ENCODE results near the gene L3MBTL1. TPM values are rescaled to one million over a fixed set of nuclear protein-coding genes. Genes with fewer than 3 reads are reported as not detected.
A peak's percentile ranks its signal among the peaks of the same experiment; 100 is the strongest.

Gene L3MBTL1
- total and polyA plus RNA-seq, 2 donors (not counting 3 experiments of a cell fraction or from before 2014, with no cell fraction given) = 5.2 to 8.2 TPM

DNA sequence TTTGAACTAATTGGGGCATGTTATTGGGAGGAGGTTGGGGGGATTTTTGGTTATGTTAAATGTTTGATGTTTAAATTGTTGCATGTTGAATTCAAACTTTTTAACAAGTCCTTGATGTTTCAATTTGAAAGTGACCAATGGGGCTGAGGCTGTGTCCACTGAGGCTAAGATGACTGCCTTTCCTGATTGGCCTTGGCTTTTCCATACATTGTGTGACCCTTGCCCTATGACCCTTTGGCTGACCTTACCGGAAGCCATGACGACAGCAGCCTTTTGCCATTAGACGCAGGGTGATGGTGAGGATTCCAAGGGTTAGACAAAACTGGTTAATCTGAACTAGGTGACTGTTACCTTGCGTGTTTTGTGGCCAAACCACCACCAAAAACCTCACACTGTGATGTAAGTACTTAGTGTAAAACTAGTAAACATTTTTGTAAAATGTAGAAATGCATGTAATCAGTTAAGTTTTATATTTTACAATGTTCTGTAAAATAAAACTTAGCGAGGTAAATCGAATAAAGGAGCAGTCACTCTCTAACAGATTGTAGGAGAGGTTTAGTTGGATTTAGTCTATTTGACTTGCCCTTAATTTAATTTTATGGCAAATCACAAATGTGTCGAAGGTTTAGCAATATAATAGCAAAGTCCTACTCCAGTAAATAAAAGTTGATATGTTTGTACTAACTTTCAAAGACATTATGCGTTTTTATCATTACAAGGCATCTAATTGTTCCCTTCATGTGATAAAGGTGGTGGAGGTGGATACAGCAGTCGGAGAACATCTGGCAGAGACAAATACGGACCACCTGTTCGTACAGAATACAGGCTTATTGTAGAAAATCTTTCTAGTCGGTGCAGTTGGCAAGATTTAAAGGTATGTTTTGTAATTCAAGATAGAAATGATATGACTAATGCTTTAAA lies 48.2 kb upstream of the L3MBTL1 start:
- no peak overlapping the region for H3K27ac ChIP-seq (ENCODE audit: insufficient read depth, low read depth, low read length)
- peak overlapping the region; percentile 60 to 99 (median 90) for H3K4me3 ChIP-seq (replicated peaks in 1 of 3; ENCODE audit: insufficient read depth in 1 of 3, low read depth in 1 of 3, low read length in 3 of 3)
- no peak overlapping the region for H2AFZ ChIP-seq (ENCODE audit: low read depth, low read length)
- dilution Hi-C loops (cut with MboI; ENCODE audit: extremely low pct_ligation_motif_present, low sequenced_read_pairs) (no loop called here), intact Hi-C loops (cut with micrococcal nuclease) (loop anchor here (5.0 to 10.0 kb wide), 3 partner anchors 133 to 386 kb away; partner anchors contain the start of gene IFT52)
- H4K20me1 ChIP-seq (replicated peaks; ENCODE audit: control insufficient read depth, extremely low read depth, insufficient read depth, low read length) = peaks cover 24% of the 10 kb centered on the region
- ChIA-PET POLR2A (no interaction called here), CTCF (interaction anchor here (1.1 kb wide), 1 partner anchor 11 kb away, joined by 3 read pairs; no protein-coding TSS in a partner anchor)
- H3K4me1 ChIP-seq (ENCODE audit: control insufficient read depth, extremely low read depth, insufficient read depth, low read length) = peaks cover 16% of the 10 kb centered on the region
- H3K27me3 ChIP-seq (ENCODE audit: control insufficient read depth in 2 of 2, insufficient read depth in 2 of 2, low read length in 2 of 2) = peaks cover 0 to 3% of the 10 kb centered on the region in 2 experiments
- H3K36me3 ChIP-seq (ENCODE audit: control insufficient read depth in 2 of 2, extremely low read depth in 1 of 2, insufficient read depth in 2 of 2, low read length in 2 of 2) = peaks cover 21 to 42% of the 10 kb centered on the region in 2 experiments
- TF ChIP-seq JUN (IDR thresholded peaks at IDR 0.05; ENCODE audit: borderline replicate concordance, insufficient read depth, insufficient read length, low read depth) = no peak
- TF ChIP-seq, protein P1, sequence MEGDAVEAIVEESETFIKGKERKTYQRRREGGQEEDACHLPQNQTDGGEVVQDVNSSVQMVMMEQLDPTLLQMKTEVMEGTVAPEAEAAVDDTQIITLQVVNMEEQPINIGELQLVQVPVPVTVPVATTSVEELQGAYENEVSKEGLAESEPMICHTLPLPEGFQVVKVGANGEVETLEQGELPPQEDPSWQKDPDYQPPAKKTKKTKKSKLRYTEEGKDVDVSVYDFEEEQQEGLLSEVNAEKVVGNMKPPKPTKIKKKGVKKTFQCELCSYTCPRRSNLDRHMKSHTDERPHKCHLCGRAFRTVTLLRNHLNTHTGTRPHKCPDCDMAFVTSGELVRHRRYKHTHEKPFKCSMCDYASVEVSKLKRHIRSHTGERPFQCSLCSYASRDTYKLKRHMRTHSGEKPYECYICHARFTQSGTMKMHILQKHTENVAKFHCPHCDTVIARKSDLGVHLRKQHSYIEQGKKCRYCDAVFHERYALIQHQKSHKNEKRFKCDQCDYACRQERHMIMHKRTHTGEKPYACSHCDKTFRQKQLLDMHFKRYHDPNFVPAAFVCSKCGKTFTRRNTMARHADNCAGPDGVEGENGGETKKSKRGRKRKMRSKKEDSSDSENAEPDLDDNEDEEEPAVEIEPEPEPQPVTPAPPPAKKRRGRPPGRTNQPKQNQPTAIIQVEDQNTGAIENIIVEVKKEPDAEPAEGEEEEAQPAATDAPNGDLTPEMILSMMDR (IDR thresholded peaks at IDR 0.05; ENCODE audit: extremely low read depth in 1 of 2, insufficient read depth in 1 of 2, low read depth in 1 of 2, low read length in 2 of 2) = no peak
- no peak for TF ChIP-seq MYC (IDR thresholded peaks at IDR 0.05; ENCODE audit: low read depth, low read length)
- no peak for TF ChIP-seq POLR2A (IDR thresholded peaks at IDR 0.05; ENCODE audit: low read depth, low read length)
- TF ChIP-seq FOS (IDR thresholded peaks at IDR 0.05; ENCODE audit: borderline replicate concordance, insufficient read depth, low read length) = no peak
- TF ChIP-seq GATA2 (IDR thresholded peaks at IDR 0.05; ENCODE audit: insufficient read depth, insufficient read length, low read depth, low read length) = no peak
- no peak for TF ChIP-seq EZH2 (IDR thresholded peaks at IDR 0.05; ENCODE audit: borderline replicate concordance, low read depth, low read length, severe bottlenecking)
- TF ChIP-seq, protein P2, sequence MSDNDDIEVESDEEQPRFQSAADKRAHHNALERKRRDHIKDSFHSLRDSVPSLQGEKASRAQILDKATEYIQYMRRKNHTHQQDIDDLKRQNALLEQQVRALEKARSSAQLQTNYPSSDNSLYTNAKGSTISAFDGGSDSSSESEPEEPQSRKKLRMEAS (IDR thresholded peaks at IDR 0.05; ENCODE audit: insufficient read depth, insufficient read length) = no peak
- no peak for TF ChIP-seq POLR2AphosphoS5 (IDR thresholded peaks at IDR 0.05; ENCODE audit: insufficient read depth, low read depth, low read length)
- peaks cover 43% of the 10 kb centered on the region for H3K79me2 ChIP-seq (ENCODE audit: control insufficient read depth, insufficient read depth, low read length)
- H3K9me1 ChIP-seq (replicated peaks; ENCODE audit: control insufficient read depth, extremely low read depth, insufficient read depth, low read length) = no peaks in the 10 kb centered on the region
- peak overlapping the region; percentile 75 for H3K4me2 ChIP-seq (ENCODE audit: insufficient read depth, low read length)
- no peaks in the 10 kb centered on the region for H3K9me3 ChIP-seq (replicated peaks; ENCODE audit: control insufficient read depth, insufficient read depth, low read length)
- FAIRE-seq (no peak), DNase-seq (ENCODE audit: low read depth, low spot score) (peak; percentile 47)
- peak overlapping the region; percentile 60 for H3K9ac ChIP-seq (replicated peaks; ENCODE audit: extremely low read depth, insufficient read depth, low read length)
- TSS peak; percentile 25 for BruUV-seq (replicated peaks)
